RWPE2 (cell line): Measurements from ENCODE around the gene TSC2.

ENCODE experiments used
- ATAC-seq: fragments of 200-7000 bp; cut with Tn5 transposase; 3 replicates; pipeline ENCODE4 v1.9.1; 2021; ENCODE audit warnings: low read depth
- DNase-seq: peaks from one replicate; pipeline ENCODE4 v3.0.0-alpha.2; 2020; ENCODE audit warnings: low spot score
- H3K27ac ChIP-seq: fragments of 450-650 bp; 2 replicates; pipeline ENCODE4 v1.5.1; 2017; ENCODE audit warnings: mild to moderate bottlenecking; ENCODE audit not compliant: poor library complexity, severe bottlenecking
- H3K27me3 ChIP-seq: fragments of 250-450 bp; sonication (Bioruptor Pico); 2 replicates; pipeline ENCODE4 v1.5.1; 2021; ENCODE audit warnings: mild to moderate bottlenecking, moderate library complexity; ENCODE audit not compliant: insufficient read depth, poor library complexity, severe bottlenecking
- H3K36me3 ChIP-seq: fragments of 250-450 bp; sonication (Bioruptor Pico); 2 replicates; pipeline ENCODE4 v1.5.1; 2020; ENCODE audit warnings: low read depth, mild to moderate bottlenecking, moderate library complexity
- H3K4me1 ChIP-seq: fragments of 250-450 bp; sonication (Bioruptor Pico); 2 replicates; pipeline ENCODE4 v1.5.1; 2021; ENCODE audit warnings: mild to moderate bottlenecking, moderate library complexity; ENCODE audit not compliant: insufficient read depth, poor library complexity, severe bottlenecking
- H3K4me3 ChIP-seq: fragments of 250-450 bp; sonication (Bioruptor Pico); 2 replicates; pipeline ENCODE4 v1.5.1; 2021; ENCODE audit warnings: mild to moderate bottlenecking, moderate library complexity; ENCODE audit not compliant: severe bottlenecking
- H3K9me3 ChIP-seq: fragments of 250-450 bp; sonication (Bioruptor Pico); 2 replicates; pipeline ENCODE4 v1.5.1; 2021; ENCODE audit warnings: mild to moderate bottlenecking, moderate library complexity; ENCODE audit not compliant: severe bottlenecking
- CTCF ChIP-seq: fragments of 450-650 bp; IDR thresholded peaks from one replicate; pipeline ENCODE4 v1.5.1; 2017; ENCODE audit warnings: mild to moderate bottlenecking, moderate library complexity; ENCODE audit not compliant: poor library complexity, severe bottlenecking

Gene TSC2

GRCh38 chr16:2039274-2040031 lies 8.3 kb upstream of the TSC2 start:
- no peak for TF ChIP-seq CTCF
- DNase-seq (no peak), ATAC-seq (no peak)
- Histone ChIP-seq H3K36me3 (no peaks in the 10 kb centered on the region), H3K9me3 (no peaks in the 10 kb centered on the region), H3K27me3 (no peaks in the 10 kb centered on the region), H3K4me3 (no peak overlapping the region), H3K4me1 (peaks cover 9% of the 10 kb centered on the region), H3K27ac (no peak overlapping the region)

GRCh38 chr16:2040041-2040786 lies 7.6 kb upstream of the TSC2 start:
- ATAC-seq: no peak
- Histone ChIP-seq H3K4me3 (no peak overlapping the region), H3K36me3 (peaks cover 4% of the 10 kb centered on the region; the same call in 1 of the 2 replicates), H3K27ac (peak overlapping the region; percentile 42), H3K4me1 (peaks cover 9% of the 10 kb centered on the region), H3K27me3 (no peaks in the 10 kb centered on the region), H3K9me3 (no peaks in the 10 kb centered on the region)
- DNase-seq: no peak
- TF ChIP-seq CTCF: no peak

- Histone ChIP-seq H3K27ac (peak overlapping the region; percentile 42), H3K27me3 (no peaks in the 10 kb centered on the region), H3K4me3 (no peak overlapping the region), H3K9me3 (no peaks in the 10 kb centered on the region), H3K36me3 (peaks cover 4% of the 10 kb centered on the region; the same call in 1 of the 2 replicates), H3K4me1 (peaks cover 9% of the 10 kb centered on the region)
- peak; percentile 58 for ATAC-seq
- no peak for DNase-seq
- no peak for TF ChIP-seq CTCF
Observed at GRCh38 chr16:2040787-2041522, 6.8 kb upstream of the TSC2 start.

GRCh38 chr16:2042171-2042985 lies 5.4 kb upstream of the TSC2 start:
- ATAC-seq (no peak), DNase-seq (no peak)
- Histone ChIP-seq H3K4me3 (no peak overlapping the region), H3K27me3 (no peaks in the 10 kb centered on the region), H3K36me3 (peaks cover 4% of the 10 kb centered on the region; the same call in 1 of the 2 replicates), H3K4me1 (peaks cover 9% of the 10 kb centered on the region), H3K9me3 (no peaks in the 10 kb centered on the region), H3K27ac (peak overlapping the region; percentile 42)
- TF ChIP-seq CTCF: no peak
